Activated CD8-positive, alpha-beta memory T cell treated with anti-CD3 and anti-CD28 coated beads, Interleukin-2, amount 50 U/mL, for 24 hours (primary cell): ENCODE measurements around the gene KANSL1.

Source experiments
- DNase-seq: peaks from one replicate; pipeline ENCODE4 v3.0.0-alpha.2; 2020; ENCODE audit errors: extremely low read depth

KANSL1 gene

DNA sequence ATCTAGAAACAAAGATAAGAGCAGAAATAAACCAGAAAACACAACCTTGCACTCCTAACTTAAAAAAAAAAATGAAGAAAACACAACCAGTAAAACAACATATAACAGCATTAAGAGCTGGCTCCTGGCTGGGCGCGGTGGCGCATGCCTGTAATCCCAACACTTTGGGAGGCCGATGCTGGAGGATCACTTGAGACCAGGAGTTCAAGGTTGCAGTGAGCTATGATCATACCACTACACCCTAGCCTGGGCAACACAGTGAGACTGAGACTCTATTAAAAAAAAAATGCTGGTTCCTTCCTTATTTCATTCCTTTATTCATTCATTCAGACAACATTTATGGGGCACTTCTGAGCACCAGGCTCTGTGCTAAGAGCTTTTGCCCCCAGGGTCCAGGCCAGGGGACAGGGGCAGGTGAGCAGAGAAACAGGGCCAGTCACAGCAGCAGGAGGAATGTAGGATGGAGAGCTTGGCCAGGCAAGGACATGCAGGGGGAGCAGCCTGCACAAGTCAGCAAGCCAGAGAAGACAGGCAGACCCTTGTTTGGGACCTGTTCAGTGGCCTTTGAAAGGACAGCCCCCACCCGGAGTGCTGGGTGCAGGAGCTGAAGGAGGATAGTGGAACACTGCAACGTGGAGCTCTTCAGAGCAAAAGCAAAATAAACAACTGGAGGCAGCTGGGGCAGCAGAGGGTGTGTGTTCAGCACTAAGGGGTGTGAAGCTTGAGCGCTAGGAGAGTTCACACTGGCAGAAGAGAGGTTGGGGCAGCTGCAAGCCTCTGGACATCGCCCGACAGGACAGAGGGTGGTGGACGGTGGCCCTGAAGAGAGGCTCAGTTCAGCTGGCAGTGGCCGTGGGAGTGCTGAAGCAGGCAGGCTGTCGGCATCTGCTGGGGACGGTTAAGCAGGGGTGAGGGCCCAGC lies 191.6 kb downstream of the KANSL1 start:
- no peak for DNase-seq

- DNase-seq = no peak
These were observed 192.5 kb downstream of the KANSL1 start for GRCh38 chr17:46000757-46001156.

GRCh38 chr17:46000292-46000691 lies 192.9 kb downstream of the KANSL1 start:
- DNase-seq = no peak

GRCh38 chr17:45999900-46000290 lies 193.3 kb downstream of the KANSL1 start:
- DNase-seq = no peak

- DNase-seq = no peak
These were observed 194.0 kb downstream of the KANSL1 start, which contains the start of gene STH for GRCh38 chr17:45998987-45999899. TSS of gene STH (plus strand) at chr17:45999250. CDS start at chr17:45999280, 30 bp downstream.

GRCh38 chr17:45997624-45998023 lies 195.6 kb downstream of the KANSL1 start:
- no peak for DNase-seq

DNA sequence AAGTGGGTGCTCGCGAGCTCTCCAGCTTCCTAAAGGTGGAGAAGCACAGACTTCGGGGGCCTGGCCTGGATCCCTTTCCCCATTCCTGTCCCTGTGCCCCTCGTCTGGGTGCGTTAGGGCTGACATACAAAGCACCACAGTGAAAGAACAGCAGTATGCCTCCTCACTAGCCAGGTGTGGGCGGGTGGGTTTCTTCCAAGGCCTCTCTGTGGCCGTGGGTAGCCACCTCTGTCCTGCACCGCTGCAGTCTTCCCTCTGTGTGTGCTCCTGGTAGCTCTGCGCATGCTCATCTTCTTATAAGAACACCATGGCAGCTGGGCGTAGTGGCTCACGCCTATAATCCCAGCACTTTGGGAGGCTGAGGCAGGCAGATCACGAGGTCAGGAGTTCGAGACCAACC lies 196.1 kb downstream of the KANSL1 start:
- no peak for DNase-seq

DNA sequence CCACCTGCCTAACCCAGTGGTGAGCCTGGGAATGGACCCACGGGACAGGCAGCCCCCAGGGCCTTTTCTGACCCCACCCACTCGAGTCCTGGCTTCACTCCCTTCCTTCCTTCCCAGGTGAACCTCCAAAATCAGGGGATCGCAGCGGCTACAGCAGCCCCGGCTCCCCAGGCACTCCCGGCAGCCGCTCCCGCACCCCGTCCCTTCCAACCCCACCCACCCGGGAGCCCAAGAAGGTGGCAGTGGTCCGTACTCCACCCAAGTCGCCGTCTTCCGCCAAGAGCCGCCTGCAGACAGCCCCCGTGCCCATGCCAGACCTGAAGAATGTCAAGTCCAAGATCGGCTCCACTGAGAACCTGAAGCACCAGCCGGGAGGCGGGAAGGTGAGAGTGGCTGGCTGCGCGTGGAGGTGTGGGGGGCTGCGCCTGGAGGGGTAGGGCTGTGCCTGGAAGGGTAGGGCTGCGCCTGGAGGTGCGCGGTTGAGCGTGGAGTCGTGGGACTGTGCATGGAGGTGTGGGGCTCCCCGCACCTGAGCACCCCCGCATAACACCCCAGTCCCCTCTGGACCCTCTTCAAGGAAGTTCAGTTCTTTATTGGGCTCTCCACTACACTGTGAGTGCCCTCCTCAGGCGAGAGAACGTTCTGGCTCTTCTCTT lies 196.8 kb downstream of the KANSL1 start:
- DNase-seq = no peak

DNA sequence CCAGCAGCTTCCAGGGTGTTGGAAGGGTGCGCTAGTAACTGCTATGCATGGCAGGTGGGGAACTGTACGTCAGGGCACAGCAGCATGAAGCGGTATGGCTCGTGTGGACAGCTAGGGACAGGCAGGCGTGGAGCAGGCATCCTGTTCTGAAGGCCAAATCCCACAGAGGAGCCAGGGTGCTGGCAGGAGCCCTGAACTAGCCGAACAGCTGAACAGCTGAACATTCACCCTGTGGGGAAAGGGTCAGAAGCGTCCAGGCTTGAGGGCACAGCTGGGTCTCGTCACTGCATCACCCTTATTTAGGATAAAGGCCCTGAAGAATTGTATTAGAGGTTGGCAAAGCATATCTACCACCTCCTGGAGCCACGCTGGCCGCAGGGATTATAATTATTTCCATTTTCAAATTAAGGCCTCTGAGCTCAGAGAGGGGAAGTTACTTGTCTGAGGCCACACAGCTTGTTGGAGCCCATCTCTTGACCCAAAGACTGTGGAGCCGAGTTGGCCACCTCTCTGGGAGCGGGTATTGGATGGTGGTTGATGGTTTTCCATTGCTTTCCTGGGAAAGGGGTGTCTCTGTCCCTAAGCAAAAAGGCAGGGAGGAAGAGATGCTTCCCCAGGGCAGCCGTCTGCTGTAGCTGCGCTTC lies 197.5 kb downstream of the KANSL1 start:
- no peak for DNase-seq

DNA sequence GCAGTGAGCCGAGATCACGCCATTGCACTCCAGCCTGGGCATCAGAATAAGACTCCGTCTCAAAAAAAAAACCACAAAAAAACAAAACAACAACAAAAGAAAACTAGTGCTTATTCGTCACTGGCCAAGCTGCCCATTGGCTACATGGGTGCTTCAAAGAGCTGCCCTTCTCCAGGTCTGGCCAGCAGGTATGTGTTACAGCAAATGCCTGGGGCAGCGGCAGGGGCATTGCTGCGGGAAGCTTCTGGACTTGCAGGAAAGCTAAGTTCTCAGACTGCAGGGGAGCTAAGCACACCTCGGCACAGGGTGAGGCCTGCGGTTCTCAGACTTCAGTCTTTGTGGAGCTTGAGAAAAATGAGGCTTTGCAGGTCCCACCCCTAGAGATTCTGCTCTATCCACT lies 198.2 kb downstream of the KANSL1 start:
- no peak for DNase-seq

DNA sequence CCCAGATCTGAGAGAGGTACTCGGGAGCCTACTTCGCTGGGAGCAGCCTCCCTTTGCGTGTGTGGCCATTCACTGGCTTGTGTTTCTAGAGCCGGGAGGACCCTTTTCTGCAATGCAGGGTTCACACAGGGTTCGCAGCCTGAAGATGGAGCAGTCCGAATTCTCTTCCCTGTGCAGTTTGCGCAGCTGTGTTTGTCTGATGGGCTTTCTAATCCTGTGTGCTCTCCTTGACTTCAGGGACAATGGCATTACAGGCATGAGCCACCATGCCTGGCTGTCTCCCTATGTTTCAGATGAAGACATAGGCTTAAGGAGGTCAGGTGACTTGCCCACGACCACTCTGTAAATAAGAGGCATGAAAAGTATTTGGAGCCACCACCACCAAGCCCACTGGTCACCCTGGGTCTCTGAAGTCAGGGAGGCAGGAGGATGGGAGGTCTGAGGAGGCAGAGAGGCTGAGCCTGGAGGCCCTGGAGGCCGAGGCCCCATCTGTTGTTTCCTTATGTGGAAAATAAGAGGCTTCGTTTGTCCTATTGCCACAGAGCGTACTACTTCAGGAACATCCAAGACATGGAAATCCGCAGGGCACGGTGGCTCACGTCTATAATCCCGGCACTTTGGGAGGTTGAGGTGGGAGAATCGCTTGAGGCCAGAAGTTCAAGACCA lies 199.1 kb downstream of the KANSL1 start:
- DNase-seq = no peak

DNA sequence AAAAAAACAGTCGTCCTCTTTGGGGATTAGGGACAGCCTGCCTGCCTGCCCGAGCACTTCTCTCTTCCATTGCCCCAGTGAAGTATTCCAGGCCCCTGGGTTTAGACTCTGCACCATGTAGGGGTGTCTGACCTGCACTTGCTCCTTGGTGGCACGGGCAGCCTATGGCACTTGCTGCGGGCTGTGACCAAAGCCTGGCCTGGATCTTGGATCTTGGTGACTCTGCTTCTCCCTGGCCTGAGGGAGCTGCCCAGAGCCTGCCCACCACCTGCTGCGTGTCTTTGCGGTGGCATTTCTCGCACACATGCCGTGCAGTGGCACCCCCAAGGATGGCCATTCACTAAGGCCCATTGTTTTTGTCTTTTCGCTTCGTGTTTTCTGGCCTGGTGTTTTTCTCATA lies 200.3 kb downstream of the KANSL1 start:
- DNase-seq = no peak

- no peak for DNase-seq
These were observed 201.1 kb downstream of the KANSL1 start for GRCh38 chr17:45992175-45992574.

- no peak for DNase-seq
These were observed 201.9 kb downstream of the KANSL1 start for GRCh38 chr17:45991341-45991740.

GRCh38 chr17:45990886-45991285 lies 202.3 kb downstream of the KANSL1 start:
- DNase-seq = no peak

- DNase-seq = no peak
These were observed 203.5 kb downstream of the KANSL1 start for GRCh38 chr17:45989759-45990158.

DNA sequence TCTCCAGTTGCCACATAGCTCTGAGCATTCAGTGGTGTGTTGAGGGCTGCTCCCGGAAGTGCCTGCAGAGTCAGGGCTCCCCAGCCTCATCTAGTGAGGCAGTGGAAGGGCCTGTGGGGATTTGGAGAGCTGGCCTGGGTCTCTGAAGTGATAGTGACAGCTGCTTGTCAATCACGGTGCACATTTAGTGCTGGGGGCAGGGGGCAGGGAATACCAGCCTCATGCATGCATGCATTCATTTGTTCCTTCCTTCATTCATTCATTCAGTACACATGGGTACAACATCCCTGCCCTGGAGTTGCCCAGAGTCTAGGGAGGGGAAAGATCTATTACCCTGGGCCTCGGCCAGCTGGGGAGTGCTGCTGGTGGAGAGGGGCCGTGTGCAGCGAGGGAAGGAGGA lies 205.5 kb downstream of the KANSL1 start:
- no peak for DNase-seq

DNA sequence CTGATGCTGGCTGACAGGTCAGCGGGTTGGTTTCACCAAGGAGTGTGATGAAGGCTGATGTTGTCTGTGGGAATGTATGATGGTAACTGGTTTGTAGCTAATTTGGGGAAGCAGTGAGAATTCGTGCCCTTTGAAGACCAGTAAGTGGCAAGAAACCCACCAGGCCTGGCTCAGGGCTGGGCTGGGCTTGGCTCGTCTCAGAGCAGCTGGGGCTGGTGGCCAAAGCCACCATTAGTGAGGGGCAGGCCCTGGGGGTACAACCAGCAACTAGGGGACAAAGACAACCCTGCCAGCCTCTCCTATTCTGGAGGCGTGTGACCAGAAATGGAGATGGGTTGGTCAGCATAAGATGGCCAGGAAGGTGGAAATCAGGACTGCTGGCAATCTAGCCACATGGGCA lies 207.2 kb downstream of the KANSL1 start:
- DNase-seq = no peak

DNA sequence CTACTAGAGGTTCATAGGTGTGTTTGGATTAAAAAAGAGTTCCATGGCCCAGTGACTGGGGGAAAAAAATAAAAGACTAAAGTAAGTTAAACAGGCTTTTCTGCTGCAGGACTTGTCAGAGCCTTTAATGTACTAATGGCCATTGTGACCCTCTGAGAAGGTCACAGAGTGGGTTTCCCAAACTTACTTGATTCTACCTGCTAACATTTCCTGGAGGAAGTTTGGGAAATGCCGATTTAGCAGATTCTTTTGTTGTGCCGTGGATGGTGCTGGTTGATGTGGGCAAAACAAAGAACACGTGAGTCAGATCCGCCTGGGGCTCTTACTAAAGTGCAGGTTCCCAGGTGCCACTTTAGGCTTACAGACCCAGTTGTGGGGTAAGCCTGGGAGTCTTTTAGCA lies 207.8 kb downstream of the KANSL1 start:
- no peak for DNase-seq

DNA sequence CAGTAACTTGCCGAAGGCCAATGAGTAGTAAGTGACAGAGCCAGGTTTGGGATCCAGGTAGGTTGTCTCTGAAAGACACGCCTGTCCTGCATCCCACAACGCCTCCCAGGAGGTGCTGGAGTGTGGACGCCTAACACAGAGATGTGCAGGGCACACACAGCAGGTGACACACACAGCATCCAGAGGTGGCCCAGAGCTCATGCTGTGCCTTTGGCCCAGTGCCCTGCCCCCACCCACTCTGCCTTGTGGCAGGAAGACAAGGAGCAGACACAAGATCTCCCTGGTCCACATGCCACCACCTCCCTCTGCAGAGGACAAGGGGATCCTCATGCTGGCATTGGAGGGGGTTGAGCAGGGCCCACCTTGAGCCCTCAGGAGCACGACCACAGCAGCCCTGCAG lies 208.9 kb downstream of the KANSL1 start:
- no peak for DNase-seq
